A673 (cell line): ENCODE results near the gene KCNIP4. TPM values are rescaled to one million over a fixed set of nuclear protein-coding genes. Genes with fewer than 3 reads are reported as not detected.
A peak's percentile ranks its signal among the peaks of the same experiment; 100 is the strongest.

ENCODE experiments used
- BruUV-seq: library from RNA; stranded (reverse); fragments of 400-500 nt; replicated peaks from 2 replicates; lab custom pipeline; 2021; lab: Mats Ljungman, UMichigan
- CTCF ChIA-PET: fragments of 300-600 bp; sonication (Branson Sonifier 250); formaldehyde crosslinking; loops from one replicate; lab custom pipeline; 2022; ENCODE audit warnings: antibody characterized with exemption; lab: Charles Lee
- POLR2A ChIA-PET: fragments of 300-600 bp; sonication (Branson Sonifier 250); formaldehyde crosslinking; loops from one replicate; lab custom pipeline; 2022; ENCODE audit warnings: antibody characterized with exemption; ENCODE audit not compliant: low non-redundant PET; lab: Charles Lee
- DNase-seq: peaks from one replicate; pipeline ENCODE4 v3.0.0-alpha.2; 2015; ENCODE audit warnings: low spot score
- H3K27ac ChIP-seq: fragments of 200-600 bp; sonication (generic); 2 replicates; pipeline ENCODE4 v1.5.1; 2016; ENCODE audit warnings: mixed run types, low read depth, mild to moderate bottlenecking, mixed read lengths, antibody characterized with exemption, low read length; ENCODE audit not compliant: poor library complexity, severe bottlenecking
- H3K27me3 ChIP-seq: fragments of 200-600 bp; sonication (generic); replicated peaks from 2 replicates; pipeline ENCODE4 v1.6.1; 2017; ENCODE audit warnings: mixed run types, low read depth, mild to moderate bottlenecking, mixed read lengths, antibody characterized with exemption, low read length; ENCODE audit not compliant: insufficient read depth, poor library complexity
- H3K36me3 ChIP-seq: fragments of 200-600 bp; sonication (generic); 2 replicates; pipeline ENCODE4 v1.6.1; 2016; ENCODE audit warnings: mixed run types, mild to moderate bottlenecking, mixed read lengths, antibody characterized with exemption, low read length; ENCODE audit not compliant: insufficient read depth, poor library complexity, severe bottlenecking
- H3K4me1 ChIP-seq: fragments of 200-600 bp; sonication (generic); 2 replicates; pipeline ENCODE4 v1.6.1; 2017; ENCODE audit warnings: mixed run types, mild to moderate bottlenecking, mixed read lengths, antibody characterized with exemption, low read length; ENCODE audit not compliant: insufficient read depth, poor library complexity, severe bottlenecking
- H3K4me3 ChIP-seq: fragments of 200-600 bp; sonication (generic); 2 replicates; pipeline ENCODE4 v1.5.1; 2016; ENCODE audit warnings: low read depth, mixed run types, mild to moderate bottlenecking, mixed read lengths, low read length; ENCODE audit not compliant: poor library complexity, severe bottlenecking
- H3K9me3 ChIP-seq: fragments of 200-600 bp; sonication (generic); 2 replicates; pipeline ENCODE4 v1.6.1; 2016; ENCODE audit warnings: mixed run types, low read depth, mild to moderate bottlenecking, mixed read lengths, antibody characterized with exemption, low read length; ENCODE audit not compliant: poor library complexity, severe bottlenecking
- EZH2 ChIP-seq: fragments of 200-600 bp; sonication (generic); IDR thresholded peaks from 2 replicates; pipeline ENCODE4 v1.6.1; 2017; ENCODE audit warnings: borderline replicate concordance, low read depth, mild to moderate bottlenecking, mixed read lengths, antibody characterized with exemption, low read length; ENCODE audit not compliant: poor library complexity, severe bottlenecking
- intact Hi-C: fragments of 100-400 bp; cut with micrococcal nuclease; formaldehyde crosslinking; loops from one replicate; pipeline ENCODE4 v1.10.0; 2022; ENCODE audit not compliant: unreplicated experiment
- total RNA-seq: library from RNA; stranded (reverse); gene quantifications from 2 replicates; pipeline ENCODE4 v1.2.3, GENCODE V29; 2021
- TF ChIP-seq, protein P1 (sequence below): fragments of 300-800, 200-600 bp; sonication (generic); conservative IDR thresholded peaks from 2 replicates; pipeline ENCODE4 v1.5.1; 2017; ENCODE audit warnings: low read depth, mild to moderate bottlenecking, antibody characterized with exemption, low read length, moderate library complexity, mixed read lengths

Gene KCNIP4
- total RNA-seq, 1 experiment from 2014 or later = not detected

GRCh38 chr4:20683766-20684165, 1264.8 kb downstream of the KCNIP4 start:
- intact Hi-C loops = loop anchor here (2.0 to 10.0 kb wide), 7 partner anchors 141 to 1995 kb away; partner anchors contain the start of gene SLIT2
- BruUV-seq = no TSS peak
- ChIA-PET CTCF (interaction anchor here (0.8 kb wide), 1 partner anchor 376 kb away, joined by 7 read pairs; no protein-coding TSS in a partner anchor), POLR2A (no interaction called here)
- no peaks in the 10 kb centered on the region for H3K27me3 ChIP-seq
- H3K36me3 ChIP-seq = no peaks in the 10 kb centered on the region
- no peak overlapping the region for H3K27ac ChIP-seq
- DNase-seq = peak; percentile 34
- TF ChIP-seq, protein P1, sequence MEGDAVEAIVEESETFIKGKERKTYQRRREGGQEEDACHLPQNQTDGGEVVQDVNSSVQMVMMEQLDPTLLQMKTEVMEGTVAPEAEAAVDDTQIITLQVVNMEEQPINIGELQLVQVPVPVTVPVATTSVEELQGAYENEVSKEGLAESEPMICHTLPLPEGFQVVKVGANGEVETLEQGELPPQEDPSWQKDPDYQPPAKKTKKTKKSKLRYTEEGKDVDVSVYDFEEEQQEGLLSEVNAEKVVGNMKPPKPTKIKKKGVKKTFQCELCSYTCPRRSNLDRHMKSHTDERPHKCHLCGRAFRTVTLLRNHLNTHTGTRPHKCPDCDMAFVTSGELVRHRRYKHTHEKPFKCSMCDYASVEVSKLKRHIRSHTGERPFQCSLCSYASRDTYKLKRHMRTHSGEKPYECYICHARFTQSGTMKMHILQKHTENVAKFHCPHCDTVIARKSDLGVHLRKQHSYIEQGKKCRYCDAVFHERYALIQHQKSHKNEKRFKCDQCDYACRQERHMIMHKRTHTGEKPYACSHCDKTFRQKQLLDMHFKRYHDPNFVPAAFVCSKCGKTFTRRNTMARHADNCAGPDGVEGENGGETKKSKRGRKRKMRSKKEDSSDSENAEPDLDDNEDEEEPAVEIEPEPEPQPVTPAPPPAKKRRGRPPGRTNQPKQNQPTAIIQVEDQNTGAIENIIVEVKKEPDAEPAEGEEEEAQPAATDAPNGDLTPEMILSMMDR = no peak
- TF ChIP-seq EZH2 = no peak
- no peak overlapping the region for H3K4me3 ChIP-seq
- no peaks in the 10 kb centered on the region for H3K9me3 ChIP-seq
- no peaks in the 10 kb centered on the region for H3K4me1 ChIP-seq

DNA sequence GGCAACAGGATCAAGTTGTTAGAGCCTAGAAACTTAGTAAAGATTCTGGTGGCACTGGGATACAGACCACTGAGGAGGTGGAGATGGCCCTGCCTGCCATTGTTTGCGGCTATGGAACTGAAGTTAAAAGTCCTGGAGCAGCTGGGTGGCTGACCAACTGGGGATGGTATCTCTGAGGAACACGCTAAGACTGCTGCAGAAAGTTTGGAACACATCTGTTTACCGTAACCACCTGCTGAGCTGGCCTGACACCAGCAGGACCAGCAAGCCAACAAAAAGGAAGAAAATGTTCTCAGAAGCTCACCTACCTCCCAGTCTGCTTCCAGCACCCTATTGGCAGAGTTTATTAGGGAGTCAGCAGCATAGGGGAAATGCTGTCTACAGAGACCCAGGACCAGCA, 1265.7 kb downstream of the KCNIP4 start:
- ChIA-PET CTCF (interaction anchor here (0.6 to 0.8 kb wide), 2 partner anchors 346 to 376 kb away, joined by 3 to 7 read pairs; no protein-coding TSS in a partner anchor), POLR2A (no interaction called here)
- BruUV-seq = no TSS peak

GRCh38 chr4:20681271-20681670, 1267.3 kb downstream of the KCNIP4 start:
- no peak for DNase-seq
- Histone ChIP-seq H3K9me3 (no peaks in the 10 kb centered on the region), H3K4me1 (no peaks in the 10 kb centered on the region), H3K27me3 (no peaks in the 10 kb centered on the region), H3K36me3 (no peaks in the 10 kb centered on the region), H3K4me3 (no peak overlapping the region), H3K27ac (no peak overlapping the region)
- POLR2A ChIA-PET = no interaction called here
- intact Hi-C loops = loop anchor here (5.0 to 10.0 kb wide), 5 partner anchors 139 to 1456 kb away; partner anchors contain the start of gene SLIT2
- TF ChIP-seq, protein P1 = no peak
- no peak for TF ChIP-seq EZH2
- BruUV-seq = no TSS peak
- CTCF ChIA-PET = no interaction called here

More for the DNA sequence above, 1265.7 kb downstream of the KCNIP4 start:
- no peak for TF ChIP-seq EZH2
- TF ChIP-seq, protein P1 = no peak
- intact Hi-C loops = loop anchor here (5.0 to 10.0 kb wide), 5 partner anchors 141 to 1458 kb away; partner anchors contain the start of gene SLIT2
- no peaks in the 10 kb centered on the region for H3K4me1 ChIP-seq
- no peaks in the 10 kb centered on the region for H3K9me3 ChIP-seq
- no peak for DNase-seq
- H3K36me3 ChIP-seq = no peaks in the 10 kb centered on the region
- H3K27ac ChIP-seq = no peak overlapping the region
- no peaks in the 10 kb centered on the region for H3K27me3 ChIP-seq
- H3K4me3 ChIP-seq = no peak overlapping the region
